ENCODE measurements around the gene FOXP1. TPM values are rescaled to one million over a fixed set of nuclear protein-coding genes. Genes with fewer than 3 reads are reported as not detected.

FOXP1 gene
- total RNA-seq, 2 donors from 2014 or later: 41.7 to 94.3 TPM

DNA sequence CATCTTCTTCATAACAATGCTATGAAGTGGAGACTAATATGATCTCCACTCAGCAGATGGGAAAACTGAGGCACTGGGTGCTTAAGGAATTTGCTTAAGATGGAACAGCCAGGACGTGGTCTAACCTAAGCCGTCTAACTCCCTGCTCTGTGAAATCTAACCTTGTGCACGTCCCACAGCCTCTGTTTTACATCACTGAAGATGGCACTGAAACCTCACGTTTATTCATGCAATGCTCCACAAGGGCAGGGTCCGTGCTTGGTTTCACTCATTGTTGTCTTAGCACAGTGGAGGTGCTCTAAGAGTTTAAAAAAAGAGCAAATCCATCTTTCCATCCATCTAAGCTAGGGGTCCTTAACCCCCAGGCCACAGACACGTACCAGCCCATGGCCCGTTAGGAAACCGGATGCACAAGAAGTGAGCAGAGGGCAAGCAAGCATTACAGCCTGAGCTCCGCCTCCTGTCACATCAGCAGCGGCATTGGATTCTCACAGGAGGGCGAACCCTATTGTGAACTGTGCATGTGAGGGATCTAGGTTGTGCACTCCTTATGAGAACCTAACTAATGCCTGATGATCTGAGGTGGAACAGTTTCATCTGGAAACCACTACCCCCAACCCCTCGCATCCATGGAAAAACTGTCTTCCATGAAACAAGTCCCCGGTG lies 118.0 kb downstream of the FOXP1 start:
- Histone ChIP-seq H3K9me3 (ENCODE audit: control insufficient read depth, low read length) (no peaks in the 10 kb centered on the region), H3K27ac (ENCODE audit: low read depth, low read length) (no peak overlapping the region), H3K36me3 (ENCODE audit: control insufficient read depth, insufficient read depth, low read length) (no peaks in the 10 kb centered on the region), H3K9ac (ENCODE audit: extremely low read depth, low read length, poor library complexity, severe bottlenecking) (no peak overlapping the region), H3K27me3 (ENCODE audit: control insufficient read depth, insufficient read depth, low read length, poor library complexity, severe bottlenecking) (no peaks in the 10 kb centered on the region), H3K4me3 (ENCODE audit: low read length) (no peak overlapping the region), H3K4me1 (ENCODE audit: control insufficient read depth, insufficient read depth, low read length) (no peaks in the 10 kb centered on the region)
- peaks cover 9% of the 10 kb centered on the region for H3K4me1 Mint-ChIP-seq
- no peak overlapping the region for H3K4me3 Mint-ChIP-seq
- 91 to 93% methylated on average over 10 to 13 of the region's 13 CpGs for WGBS, 2 experiments (ENCODE audit: insufficient coverage in 1 of 2, insufficient read length in 1 of 2)
- DNase-seq: no peak
- H3K27ac Mint-ChIP-seq: no peak overlapping the region
- no peaks in the 10 kb centered on the region for H3K27me3 Mint-ChIP-seq (ENCODE audit: insufficient read depth)
- H3K9me3 Mint-ChIP-seq: no peaks in the 10 kb centered on the region
- no peak for TF ChIP-seq CTCF (conservative IDR thresholded peaks at IDR 0.05)
- peaks cover 3% of the 10 kb centered on the region for H3K36me3 Mint-ChIP-seq (ENCODE audit: low read depth)

DNA sequence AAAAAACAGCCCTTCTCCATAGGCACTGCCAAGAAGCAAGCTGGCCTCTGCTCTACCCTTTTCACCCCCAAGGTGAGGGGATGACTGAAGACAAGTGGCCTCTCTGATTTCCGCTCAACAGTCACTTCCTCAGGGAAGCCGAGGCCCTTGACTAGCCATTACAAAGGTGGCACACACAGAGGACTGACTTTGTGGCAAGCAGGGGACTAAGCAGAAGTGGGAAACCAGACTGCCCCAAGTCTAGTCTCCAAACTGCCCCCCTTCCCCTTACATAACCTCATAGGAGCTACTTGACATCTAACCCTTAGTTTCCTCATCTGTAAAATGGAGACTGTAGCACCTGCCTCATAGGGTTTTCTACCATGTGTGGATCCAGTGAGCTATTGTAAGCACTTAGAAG lies 118.9 kb downstream of the FOXP1 start:
- H3K36me3 ChIP-seq (ENCODE audit: control insufficient read depth, insufficient read depth, low read length): no peaks in the 10 kb centered on the region

GRCh38 chr3:71463617-71464016 lies 119.9 kb downstream of the FOXP1 start:
- DNase-seq: no peak
- Mint-ChIP-seq H3K27me3 (ENCODE audit: insufficient read depth) (no peaks in the 10 kb centered on the region), H3K4me3 (no peak overlapping the region), H3K36me3 (ENCODE audit: low read depth) (peaks cover 5% of the 10 kb centered on the region), H3K27ac (no peak overlapping the region), H3K9me3 (no peaks in the 10 kb centered on the region), H3K4me1 (peaks cover 8% of the 10 kb centered on the region)
- Histone ChIP-seq H3K4me3 (ENCODE audit: low read length) (no peak overlapping the region), H3K9me3 (ENCODE audit: control insufficient read depth, low read length) (no peaks in the 10 kb centered on the region), H3K36me3 (ENCODE audit: control insufficient read depth, insufficient read depth, low read length) (no peaks in the 10 kb centered on the region), H3K4me1 (ENCODE audit: control insufficient read depth, insufficient read depth, low read length) (no peaks in the 10 kb centered on the region), H3K9ac (ENCODE audit: extremely low read depth, low read length, poor library complexity, severe bottlenecking) (no peak overlapping the region), H3K27me3 (ENCODE audit: control insufficient read depth, insufficient read depth, low read length, poor library complexity, severe bottlenecking) (no peaks in the 10 kb centered on the region), H3K27ac (ENCODE audit: low read depth, low read length) (no peak overlapping the region)
- TF ChIP-seq CTCF (conservative IDR thresholded peaks at IDR 0.05): no peak
- 86 to 93% methylated on average over 1 to 3 of the region's 3 CpGs for WGBS, 2 experiments (ENCODE audit: insufficient coverage in 1 of 2, insufficient read length in 1 of 2)

More for the DNA sequence above, 118.9 kb downstream of the FOXP1 start:
- Histone ChIP-seq H3K27ac (ENCODE audit: low read depth, low read length) (no peak overlapping the region), H3K9me3 (ENCODE audit: control insufficient read depth, low read length) (no peaks in the 10 kb centered on the region), H3K4me3 (ENCODE audit: low read length) (no peak overlapping the region), H3K27me3 (ENCODE audit: control insufficient read depth, insufficient read depth, low read length, poor library complexity, severe bottlenecking) (no peaks in the 10 kb centered on the region), H3K9ac (ENCODE audit: extremely low read depth, low read length, poor library complexity, severe bottlenecking) (no peak overlapping the region), H3K4me1 (ENCODE audit: control insufficient read depth, insufficient read depth, low read length) (no peaks in the 10 kb centered on the region)
- no peak for TF ChIP-seq CTCF (conservative IDR thresholded peaks at IDR 0.05)
- H3K27ac Mint-ChIP-seq: no peak overlapping the region
- no peaks in the 10 kb centered on the region for H3K9me3 Mint-ChIP-seq
- 89 to 93% methylated on average over 2 of the region's 2 CpGs for WGBS, 2 experiments (ENCODE audit: insufficient coverage in 1 of 2, insufficient read length in 1 of 2)
- peaks cover 9% of the 10 kb centered on the region for H3K4me1 Mint-ChIP-seq
- DNase-seq: no peak
- no peak overlapping the region for H3K4me3 Mint-ChIP-seq
- no peaks in the 10 kb centered on the region for H3K27me3 Mint-ChIP-seq (ENCODE audit: insufficient read depth)
- H3K36me3 Mint-ChIP-seq (ENCODE audit: low read depth): peaks cover 5% of the 10 kb centered on the region
